ENCODE measurements around the gene CORO6.

DNA sequence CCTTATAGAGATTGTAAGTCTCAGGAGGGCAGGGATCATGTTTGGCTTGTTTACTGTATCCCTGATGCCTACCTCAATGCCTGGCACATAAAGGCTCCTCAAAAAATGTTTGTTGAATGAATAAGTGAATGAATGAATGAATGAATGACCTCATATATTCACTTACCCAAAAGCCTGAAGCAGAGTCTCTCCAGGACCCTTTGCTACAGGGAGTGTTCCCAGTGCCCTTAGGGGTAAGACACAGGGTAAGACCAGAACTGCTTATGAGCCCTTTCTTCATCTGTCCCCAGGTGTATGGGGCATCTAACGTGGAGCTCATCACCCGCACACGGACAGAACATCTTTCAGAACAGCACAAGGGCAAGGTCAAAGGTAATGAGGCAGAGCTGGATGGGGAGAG lies 12.3 kb downstream of the CORO6 start:
- TF ChIP-seq, protein P1, sequence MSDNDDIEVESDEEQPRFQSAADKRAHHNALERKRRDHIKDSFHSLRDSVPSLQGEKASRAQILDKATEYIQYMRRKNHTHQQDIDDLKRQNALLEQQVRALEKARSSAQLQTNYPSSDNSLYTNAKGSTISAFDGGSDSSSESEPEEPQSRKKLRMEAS (IDR thresholded peaks at IDR 0.05): no peak
- TF ChIP-seq TAF1 (IDR thresholded peaks at IDR 0.05; ENCODE audit: low read depth) (no peak), EP300 (IDR thresholded peaks at IDR 0.05; ENCODE audit: borderline replicate concordance) (no peak), ZBTB7A (IDR thresholded peaks at IDR 0.05; ENCODE audit: low read depth) (no peak), CREB1 (IDR thresholded peaks at IDR 0.05; ENCODE audit: low read depth) (no peak), RAD21 (IDR thresholded peaks at IDR 0.05; ENCODE audit: low read depth) (no peak), TEAD4 (IDR thresholded peaks at IDR 0.05) (no peak), YY1 (IDR thresholded peaks at IDR 0.05; ENCODE audit: low read depth) (no peak)
- TF ChIP-seq, protein P2, sequence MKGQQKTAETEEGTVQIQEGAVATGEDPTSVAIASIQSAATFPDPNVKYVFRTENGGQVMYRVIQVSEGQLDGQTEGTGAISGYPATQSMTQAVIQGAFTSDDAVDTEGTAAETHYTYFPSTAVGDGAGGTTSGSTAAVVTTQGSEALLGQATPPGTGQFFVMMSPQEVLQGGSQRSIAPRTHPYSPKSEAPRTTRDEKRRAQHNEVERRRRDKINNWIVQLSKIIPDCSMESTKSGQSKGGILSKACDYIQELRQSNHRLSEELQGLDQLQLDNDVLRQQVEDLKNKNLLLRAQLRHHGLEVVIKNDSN (IDR thresholded peaks at IDR 0.05): no peak
- TF ChIP-seq, protein P3, sequence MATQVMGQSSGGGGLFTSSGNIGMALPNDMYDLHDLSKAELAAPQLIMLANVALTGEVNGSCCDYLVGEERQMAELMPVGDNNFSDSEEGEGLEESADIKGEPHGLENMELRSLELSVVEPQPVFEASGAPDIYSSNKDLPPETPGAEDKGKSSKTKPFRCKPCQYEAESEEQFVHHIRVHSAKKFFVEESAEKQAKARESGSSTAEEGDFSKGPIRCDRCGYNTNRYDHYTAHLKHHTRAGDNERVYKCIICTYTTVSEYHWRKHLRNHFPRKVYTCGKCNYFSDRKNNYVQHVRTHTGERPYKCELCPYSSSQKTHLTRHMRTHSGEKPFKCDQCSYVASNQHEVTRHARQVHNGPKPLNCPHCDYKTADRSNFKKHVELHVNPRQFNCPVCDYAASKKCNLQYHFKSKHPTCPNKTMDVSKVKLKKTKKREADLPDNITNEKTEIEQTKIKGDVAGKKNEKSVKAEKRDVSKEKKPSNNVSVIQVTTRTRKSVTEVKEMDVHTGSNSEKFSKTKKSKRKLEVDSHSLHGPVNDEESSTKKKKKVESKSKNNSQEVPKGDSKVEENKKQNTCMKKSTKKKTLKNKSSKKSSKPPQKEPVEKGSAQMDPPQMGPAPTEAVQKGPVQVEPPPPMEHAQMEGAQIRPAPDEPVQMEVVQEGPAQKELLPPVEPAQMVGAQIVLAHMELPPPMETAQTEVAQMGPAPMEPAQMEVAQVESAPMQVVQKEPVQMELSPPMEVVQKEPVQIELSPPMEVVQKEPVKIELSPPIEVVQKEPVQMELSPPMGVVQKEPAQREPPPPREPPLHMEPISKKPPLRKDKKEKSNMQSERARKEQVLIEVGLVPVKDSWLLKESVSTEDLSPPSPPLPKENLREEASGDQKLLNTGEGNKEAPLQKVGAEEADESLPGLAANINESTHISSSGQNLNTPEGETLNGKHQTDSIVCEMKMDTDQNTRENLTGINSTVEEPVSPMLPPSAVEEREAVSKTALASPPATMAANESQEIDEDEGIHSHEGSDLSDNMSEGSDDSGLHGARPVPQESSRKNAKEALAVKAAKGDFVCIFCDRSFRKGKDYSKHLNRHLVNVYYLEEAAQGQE (IDR thresholded peaks at IDR 0.05; ENCODE audit: low read depth): no peak

Measured in Ishikawa (cell line).